Stomach (tissue), 4 donors: Measurements from ENCODE around the gene AIFM3.

Source experiments
- CTCF ChIP-seq, 7 experiments: fragments of 450-650 bp in 4 of 7; fragments of 200-600 bp in 3 of 7; sonication (generic) in 3 of 7; IDR thresholded peaks; one replicate each; pipeline ENCODE4 v1.5.1; 2016 to 2019; ENCODE audit warnings: antibody characterized with exemption in 7 of 7, control low read depth in 2 of 7, mild to moderate bottlenecking in 1 of 7
- EP300 ChIP-seq: sonication (generic); formaldehyde crosslinking; IDR thresholded peaks from one replicate; pipeline ENCODE4 v1.6.1; 2017; ENCODE audit warnings: antibody characterized with exemption

- TF ChIP-seq CTCF (IDR thresholded peaks at IDR 0.05) (no peak), EP300 (no peak)
These were observed 18.7 kb downstream of the AIFM3 start for GRCh38 chr22:20985720-20986119.
